Esophagus muscularis mucosa (tissue), 4 donors: ENCODE measurements around the gene NPAS3.

Source experiments
- CTCF ChIP-seq, 3 experiments: fragments of 200-600 bp in 2 of 3; fragments of 450-650 bp in 1 of 3; sonication (generic) in 2 of 3; IDR thresholded peaks; one replicate each; pipeline ENCODE4 v1.5.1; 2017 to 2019; ENCODE audit warnings: antibody characterized with exemption in 3 of 3, mild to moderate bottlenecking in 2 of 3, moderate library complexity in 1 of 3
- EP300 ChIP-seq: sonication (generic); formaldehyde crosslinking; IDR thresholded peaks from one replicate; pipeline ENCODE4 v1.6.1; 2017; ENCODE audit warnings: antibody characterized with exemption
- POLR2A ChIP-seq: fragments of 450-650 bp; IDR thresholded peaks from one replicate; pipeline ENCODE4 v1.6.1; 2017; ENCODE audit warnings: antibody characterized with exemption, moderate library complexity, mild to moderate bottlenecking, low read depth

GRCh38 chr14:33799705-33800570 lies 861.3 kb downstream of the NPAS3 start:
- no peak for TF ChIP-seq CTCF (IDR thresholded peaks at IDR 0.05)
- no peak for TF ChIP-seq POLR2A
- TF ChIP-seq EP300, result no peak
